NCI-H128 (cell line): ENCODE results near the gene ZBTB46.

Source experiments
- DNase-seq: peaks from one replicate; lab custom pipeline; 2025; ENCODE audit not compliant: unreplicated experiment; lab: John Stamatoyannopoulos, UW

The ZBTB46 gene

GRCh38 chr20:63697357-63697867, 133.7 kb downstream of the ZBTB46 start:
- DNase-seq, result no peak

DNA sequence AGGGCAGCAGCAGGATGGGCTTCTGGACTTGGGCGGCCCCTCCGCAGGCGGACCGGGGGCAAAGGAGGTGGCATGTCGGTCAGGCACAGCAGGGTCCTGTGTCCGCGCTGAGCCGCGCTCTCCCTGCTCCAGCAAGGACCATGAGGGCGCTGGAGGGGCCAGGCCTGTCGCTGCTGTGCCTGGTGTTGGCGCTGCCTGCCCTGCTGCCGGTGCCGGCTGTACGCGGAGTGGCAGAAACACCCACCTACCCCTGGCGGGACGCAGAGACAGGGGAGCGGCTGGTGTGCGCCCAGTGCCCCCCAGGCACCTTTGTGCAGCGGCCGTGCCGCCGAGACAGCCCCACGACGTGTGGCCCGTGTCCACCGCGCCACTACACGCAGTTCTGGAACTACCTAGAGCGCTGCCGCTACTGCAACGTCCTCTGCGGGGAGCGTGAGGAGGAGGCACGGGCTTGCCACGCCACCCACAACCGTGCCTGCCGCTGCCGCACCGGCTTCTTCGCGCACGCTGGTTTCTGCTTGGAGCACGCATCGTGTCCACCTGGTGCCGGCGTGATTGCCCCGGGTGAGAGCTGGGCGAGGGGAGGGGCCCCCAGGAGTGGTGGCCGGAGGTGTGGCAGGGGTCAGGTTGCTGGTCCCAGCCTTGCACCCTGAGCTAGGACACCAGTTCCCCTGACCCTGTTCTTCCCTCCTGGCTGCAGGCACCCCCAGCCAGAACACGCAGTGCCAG, 134.3 kb downstream of the ZBTB46 start, which contains the start of gene TNFRSF6B:
Gene TNFRSF6B, plus strand, starts transcription at position 25 of the 729 bp plus-strand sequence. Its CDS starts 116 bp downstream, at position 141.
- no peak for DNase-seq

DNA sequence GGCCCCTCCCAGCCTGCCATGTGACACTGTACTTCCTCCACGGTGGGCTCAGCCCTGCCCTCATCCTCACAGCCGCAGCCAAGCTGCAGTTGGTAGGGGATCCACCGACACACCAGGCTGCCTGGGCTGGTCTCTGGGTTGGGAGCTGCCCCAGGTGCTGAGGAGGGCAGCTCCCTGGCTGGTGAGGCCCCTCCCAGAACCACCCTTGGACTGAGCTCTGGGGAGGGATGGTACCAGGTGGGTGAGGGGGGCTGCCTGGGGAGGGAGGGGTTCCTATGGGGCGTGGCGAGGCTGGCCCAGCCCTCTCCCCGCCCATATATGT, 134.8 kb downstream of the ZBTB46 start:
- no peak for DNase-seq

DNA sequence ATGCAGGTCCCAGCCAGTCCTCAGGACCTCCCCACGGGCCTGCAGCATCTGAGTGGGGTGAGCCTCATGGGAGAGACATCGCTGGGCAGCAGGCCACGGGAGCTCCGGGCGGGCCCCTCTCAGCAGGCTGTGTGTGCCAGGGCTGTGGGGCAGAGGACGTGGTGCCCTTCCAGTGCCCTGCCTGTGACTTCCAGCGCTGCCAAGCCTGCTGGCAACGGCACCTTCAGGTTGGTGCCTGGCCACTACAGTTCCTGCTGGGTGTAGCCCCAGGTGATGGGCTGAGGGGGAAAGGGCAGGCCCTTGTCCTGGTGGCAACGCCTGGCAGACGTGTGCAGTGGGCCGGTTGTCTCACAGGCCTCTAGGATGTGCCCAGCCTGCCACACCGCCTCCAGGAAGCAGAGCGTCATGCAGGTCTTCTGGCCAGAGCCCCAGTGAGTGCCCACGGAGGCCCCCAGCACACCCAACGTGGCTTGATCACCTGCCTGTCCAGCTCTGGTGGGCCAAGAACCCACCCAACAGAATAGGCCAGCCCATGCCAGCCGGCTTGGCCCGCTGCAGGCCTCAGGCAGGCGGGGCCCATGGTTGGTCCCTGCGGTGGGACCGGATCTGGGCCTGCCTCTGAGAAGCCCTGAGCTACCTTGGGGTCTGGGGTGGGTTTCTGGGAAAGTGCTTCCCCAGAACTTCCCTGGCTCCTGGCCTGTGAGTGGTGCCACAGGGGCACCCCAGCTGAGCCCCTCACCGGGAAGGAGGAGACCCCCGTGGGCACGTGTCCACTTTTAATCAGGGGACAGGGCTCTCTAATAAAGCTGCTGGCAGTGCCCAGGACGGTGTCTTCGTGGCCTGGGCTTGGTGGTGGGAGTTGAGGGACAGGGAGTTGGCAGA, 135.4 kb downstream of the ZBTB46 start:
- DNase-seq, result no peak

GRCh38 chr20:63694584-63695423, 136.3 kb downstream of the ZBTB46 start:
- DNase-seq, result no peak

GRCh38 chr20:63693733-63694583, 137.1 kb downstream of the ZBTB46 start:
- DNase-seq, result no peak
